GM12878 (cell line): ENCODE results near the gene LRP3. TPM values are rescaled to one million over a fixed set of nuclear protein-coding genes. Genes with fewer than 3 reads are reported as not detected.

Experiments used
- ATAC-seq: fragments of 200-7000 bp; cut with Tn5 transposase; 3 replicates; pipeline ENCODE4 v1.9.1; 2020; ENCODE audit warnings: mild to moderate bottlenecking, moderate library complexity
- BruUV-seq: library from RNA; stranded (reverse); fragments of 400-500 nt; replicated peaks from 2 replicates; lab custom pipeline; 2021; lab: Mats Ljungman, UMichigan
- CTCF ChIA-PET: fragments of 300-600 bp; sonication (Branson Sonifier 250); formaldehyde crosslinking; extraction: SDS; loops from one replicate; lab custom pipeline; 2021; ENCODE audit warnings: inconsistent platforms; lab: Yijun Ruan, JAX
- POLR2A ChIA-PET: fragments of 350-600 bp; formaldehyde crosslinking; extraction: SDS; loops from one replicate; lab custom pipeline; 2021; ENCODE audit warnings: inconsistent platforms; lab: Charles Lee
- RAD21 ChIA-PET: fragments of 300-600 bp; sonication (Branson Sonifier 250); formaldehyde crosslinking; loops from one replicate; lab custom pipeline; 2023; ENCODE audit warnings: antibody characterized with exemption; ENCODE audit not compliant: unreplicated experiment; lab: Charles Lee
- SMC1A ChIA-PET: fragments of 300-600 bp; sonication (Branson Sonifier 250); formaldehyde crosslinking; loops from one replicate; lab custom pipeline; 2023; ENCODE audit not compliant: unreplicated experiment, uncharacterized antibody; lab: Charles Lee
- DNase-seq: peaks from one replicate; pipeline ENCODE4 v3.0.0-alpha.2; 2011; ENCODE audit warnings: low read depth, low spot score
- FAIRE-seq: peaks from 3 replicates; lab custom pipeline; 2011; peaks lifted over from hg19 to GRCh38; lab: Jason Lieb, UNC
- H2AFZ ChIP-seq: 2 replicates; pipeline ENCODE4 v1.6.0; 2011; ENCODE audit warnings: low read depth, low read length, control low read depth; ENCODE audit not compliant: control insufficient read depth
- H3K27ac ChIP-seq: 2 replicates; pipeline ENCODE4 v1.5.1; 2011; ENCODE audit warnings: control low read depth; ENCODE audit not compliant: control insufficient read depth, insufficient read depth
- H3K27me3 ChIP-seq, 2 experiments: replicated peaks in 1 of 2; 2 replicates each; pipeline versions ENCODE4 v1.6.0 to v1.6.1; 2011; ENCODE audit warnings: low read length in 1 of 2; ENCODE audit not compliant: control insufficient read depth in 2 of 2, insufficient read depth in 2 of 2
- H3K36me3 ChIP-seq, 2 experiments: 2 replicates each; pipeline ENCODE4 v1.5.1; 2011; ENCODE audit warnings: low read length in 1 of 2; ENCODE audit not compliant: control insufficient read depth in 2 of 2, insufficient read depth in 2 of 2
- H3K4me1 ChIP-seq: 2 replicates; pipeline ENCODE4 v1.6.1; 2011; ENCODE audit warnings: mild to moderate bottlenecking, low read length, moderate library complexity, mixed read lengths; ENCODE audit not compliant: control insufficient read depth, insufficient read depth
- H3K4me2 ChIP-seq: 2 replicates; pipeline ENCODE4 v1.6.0; 2011; ENCODE audit warnings: control low read depth; ENCODE audit not compliant: control insufficient read depth, insufficient read depth
- H3K4me3 ChIP-seq: fragments of 200-600 bp; sonication (generic); 2 replicates; pipeline ENCODE4 v1.5.1; 2016
- H3K79me2 ChIP-seq: 2 replicates; pipeline ENCODE4 v1.6.0; 2011; ENCODE audit warnings: low read length; ENCODE audit not compliant: control insufficient read depth, insufficient read depth
- H3K9ac ChIP-seq: 2 replicates; pipeline ENCODE4 v1.8.0; 2011; ENCODE audit warnings: low read length, control low read depth, mixed read lengths; ENCODE audit not compliant: control insufficient read depth, insufficient read depth
- H3K9me3 ChIP-seq: replicated peaks from 3 replicates; pipeline ENCODE4 v1.5.1; 2011; ENCODE audit warnings: mild to moderate bottlenecking, low read length; ENCODE audit not compliant: control insufficient read depth, insufficient read depth
- H4K20me1 ChIP-seq: 2 replicates; pipeline ENCODE4 v1.6.0; 2011; ENCODE audit not compliant: control insufficient read depth, insufficient read depth
- CHD1 ChIP-seq: IDR thresholded peaks from 2 replicates; pipeline ENCODE4 v1.6.1; 2012; ENCODE audit warnings: low read depth, low read length, improper control_type of control experiment
- CTCF ChIP-seq, 3 experiments: IDR thresholded peaks in 2 of 3; conservative IDR thresholded peaks in 1 of 3; 2 replicates each; pipeline ENCODE4 v1.5.1; 2011; ENCODE audit warnings: low read depth in 3 of 3, low read length in 3 of 3, mild to moderate bottlenecking in 3 of 3, control low read depth in 2 of 3, moderate library complexity in 2 of 3, inconsistent platforms in 1 of 3, mixed read lengths in 1 of 3; ENCODE audit not compliant: control insufficient read depth in 2 of 3, insufficient read depth in 1 of 3; ENCODE audit errors: extremely low read depth in 1 of 3
- IKZF1 ChIP-seq: fragments of 450-650 bp; conservative IDR thresholded peaks from 2 replicates; pipeline ENCODE4 v1.6.1; 2017; ENCODE audit warnings: antibody characterized with exemption, mild to moderate bottlenecking
- KDM1A ChIP-seq: fragments of 200-600 bp; sonication (generic); IDR thresholded peaks from 2 replicates; pipeline ENCODE4 v1.6.1; 2016; ENCODE audit warnings: borderline replicate concordance
- MXI1 ChIP-seq: fragments of 150-350 bp; IDR thresholded peaks from 2 replicates; pipeline ENCODE4 v1.6.1; 2011; ENCODE audit warnings: low read depth, mild to moderate bottlenecking, inconsistent platforms, low read length, improper control_type of control experiment
- NFXL1 ChIP-seq: fragments of 450-650 bp; IDR thresholded peaks from 2 replicates; pipeline ENCODE4 v1.6.1; 2017; ENCODE audit warnings: antibody characterized with exemption, mild to moderate bottlenecking, borderline replicate concordance
- POLR2A ChIP-seq: IDR thresholded peaks from 2 replicates; pipeline ENCODE4 v1.6.1; 2011; ENCODE audit warnings: low read depth, mild to moderate bottlenecking, low read length
- REST ChIP-seq: IDR thresholded peaks from 2 replicates; pipeline ENCODE4 v1.6.1; 2012; ENCODE audit warnings: mild to moderate bottlenecking, low read depth, low read length
- SKIL ChIP-seq: fragments of 450-650 bp; IDR thresholded peaks from 2 replicates; pipeline ENCODE4 v1.6.1; 2017; ENCODE audit warnings: mild to moderate bottlenecking, low read depth, inconsistent platforms; ENCODE audit not compliant: poor library complexity, severe bottlenecking
- SMAD1 ChIP-seq: fragments of 450-650 bp; IDR thresholded peaks from 2 replicates; pipeline ENCODE4 v1.6.1; 2018; ENCODE audit warnings: mild to moderate bottlenecking, low read depth; ENCODE audit not compliant: partially characterized antibody
- TCF7 ChIP-seq: IDR thresholded peaks from 2 replicates; pipeline ENCODE4 v1.6.1; 2014; ENCODE audit warnings: antibody characterized with exemption, borderline replicate concordance
- WGBS: methylation state at CpG from one replicate; pipeline ENCODE4 v1.1.6; 2016; ENCODE audit warnings: low lambda C conversion rate; ENCODE audit not compliant: insufficient replicate concordance, insufficient coverage; ENCODE audit errors: missing lambda C conversion rate; 5-methylcytosine and 5-hydroxymethylcytosine counted together
- in situ Hi-C: fragments of 300-500 bp; cut with MboI; formaldehyde crosslinking; loops from 9 replicates; pipeline ENCODE4 v1.14.3; 2018; ENCODE audit warnings: mixed read lengths
- intact Hi-C: fragments of 100-400 bp; cut with micrococcal nuclease; formaldehyde crosslinking; loops from one replicate; pipeline ENCODE4 v1.14.2; 2022; ENCODE audit not compliant: unreplicated experiment
- polyA plus RNA-seq, 11 experiments: library from polyadenylated mRNA; depleted of rRNA in 4 of 11; unstranded in 6 of 11; stranded (reverse) in 5 of 11; fragments of >200 nt; fragmentation: Nextera tagmentation in 4 of 11; fragmentation: Illumina TruSeq in 1 of 11; extraction: Ambion mirVana in 4 of 11; extraction: Trizol in 1 of 11; gene quantifications; 1 replicate in 1 of 11; 2 replicates in 10 of 11; pipeline versions ENCODE4 v1.2.1 to v1.2.3, GENCODE V29; 2011 to 2016; ENCODE audit warnings: inconsistent platforms in 2 of 11, missing spikeins in 2 of 11, low read depth in 1 of 11
- total RNA-seq, 4 experiments: library from RNA; depleted of rRNA in 3 of 4; stranded (reverse); fragments of >200 nt in 3 of 4; fragmentation: Illumina TruSeq in 1 of 4; extraction: Trizol in 1 of 4; gene quantifications; 2 replicates each; pipeline versions ENCODE4 v1.2.1 to v1.2.3, GENCODE V29; 2013 to 2021

The LRP3 gene
- total and polyA plus RNA-seq, 10 of the 15 experiments (the other 5 are each of a cell fraction or from before 2014, with no cell fraction given): 0.12 to 3.2 (median 0.64) TPM; not detected in 2

GRCh38 chr19:33205110-33205509, 11.0 kb downstream of the LRP3 start (continued):
- TF ChIP-seq CTCF (IDR thresholded peaks at IDR 0.05 in 2 of 3, conservative IDR thresholded peaks at IDR 0.05 in 1 of 3; ENCODE audit: control insufficient read depth in 2 of 3, extremely low read depth in 1 of 3, insufficient read depth in 1 of 3, low read depth in 3 of 3, low read length in 3 of 3): no peak
- no peak for TF ChIP-seq SKIL
- TF ChIP-seq SMAD1: no peak
- TF ChIP-seq CHD1: no peak

- Histone ChIP-seq H3K27ac (no peak overlapping the region), H3K36me3 (no peaks in the 10 kb centered on the region), H3K27me3 (no peaks in the 10 kb centered on the region), H3K9ac (no peak overlapping the region), H3K4me3 (no peak overlapping the region), H3K9me3 (no peaks in the 10 kb centered on the region), H3K79me2 (no peaks in the 10 kb centered on the region), H4K20me1 (no peaks in the 10 kb centered on the region), H3K4me1 (no peaks in the 10 kb centered on the region), H2AFZ (no peak overlapping the region), H3K4me2 (no peak overlapping the region)
- RAD21 ChIA-PET: no interaction called here
- FAIRE-seq (no peak), DNase-seq (no peak), ATAC-seq (no peak)
- WGBS: 81% methylated on average over 49 of the region's 64 CpGs
- POLR2A ChIA-PET: no interaction called here
- SMC1A ChIA-PET: no interaction called here
- intact Hi-C loops: no loop called here
- in situ Hi-C loops: no loop called here
- no TSS peak for BruUV-seq
- CTCF ChIA-PET: no interaction called here
- no peak for TF ChIP-seq IKZF1
- no peak for TF ChIP-seq REST
- no peak for TF ChIP-seq MXI1
- no peak for TF ChIP-seq TCF7
- TF ChIP-seq KDM1A: no peak
- TF ChIP-seq POLR2A: no peak
- no peak for TF ChIP-seq NFXL1
These were observed 11.6 kb downstream of the LRP3 start for GRCh38 chr19:33205531-33206260.
